GM21423 (cell line): ENCODE results near the gene STX4.
"Not testable (repeated sequence)": the region's sequence is repeated elsewhere in the genome, so short reads cannot be mapped to it uniquely, and the experiment has no call there.

Experiments used
- ATAC-seq: cut with Tn5 transposase; IDR thresholded peaks from one replicate; pipeline ENCODE4 v1.9.1; 2021; ENCODE audit warnings: mild to moderate bottlenecking, moderate library complexity; ENCODE audit not compliant: unreplicated experiment

Gene STX4

DNA sequence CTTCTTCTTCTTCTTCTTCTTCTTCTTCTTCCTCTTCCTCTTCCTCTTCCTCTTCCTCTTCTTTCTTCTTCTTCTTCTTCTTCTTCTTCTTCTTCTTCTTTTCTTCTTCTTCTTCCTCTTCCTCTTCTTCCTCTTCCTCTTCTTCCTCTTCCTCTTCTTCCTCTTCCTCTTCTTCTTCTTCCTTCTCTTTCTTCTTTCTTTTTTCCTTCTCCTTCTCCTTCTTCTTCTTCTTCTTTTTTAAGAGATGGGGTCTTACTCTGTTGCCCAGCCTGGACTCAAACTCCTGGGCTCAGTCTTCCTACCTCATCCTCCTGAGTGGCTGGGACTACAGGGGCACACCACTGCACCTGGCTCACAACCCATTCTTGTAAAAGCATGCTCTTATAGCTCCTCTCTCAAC lies 20.1 kb upstream of the STX4 start:
- ATAC-seq, result not testable (repeated sequence)

DNA sequence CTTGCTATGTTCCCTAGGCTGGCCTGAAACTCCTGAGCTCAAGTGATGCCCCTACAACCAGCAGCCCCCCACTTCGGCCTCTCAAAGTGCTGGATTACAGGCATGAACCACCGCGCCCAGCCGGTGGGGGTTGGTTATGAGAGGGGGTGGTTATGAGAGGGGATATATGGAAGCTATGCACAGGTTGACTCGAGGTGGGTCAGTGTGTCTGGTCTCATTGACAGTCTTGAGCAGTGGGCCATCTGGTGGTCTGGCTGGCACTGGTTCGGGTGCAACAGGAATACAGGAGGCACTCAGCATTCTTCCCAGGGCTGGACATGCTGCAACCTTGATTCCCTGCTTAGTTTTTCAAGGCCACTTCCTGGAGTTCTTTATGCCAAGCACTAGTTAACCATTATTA lies 17.3 kb upstream of the STX4 start:
- no peak for ATAC-seq

DNA sequence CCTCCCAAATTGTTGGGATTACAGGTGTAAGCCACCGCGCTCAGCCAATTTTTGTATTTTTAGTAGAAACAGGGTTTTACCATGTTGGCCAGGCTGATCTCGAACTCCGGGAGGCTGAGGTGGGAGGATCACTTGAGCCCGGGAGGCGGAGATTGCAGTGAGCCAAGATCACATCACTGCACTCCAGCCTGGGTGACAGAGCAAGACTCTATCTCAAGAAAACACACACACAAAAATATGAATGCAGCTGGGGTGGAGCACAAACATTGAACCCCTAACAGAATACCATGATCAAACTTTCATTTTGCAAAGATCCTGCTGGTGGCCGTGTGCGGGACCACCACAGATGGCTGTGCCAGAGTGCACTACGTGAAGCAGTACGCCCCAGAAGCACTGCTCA lies 15.6 kb upstream of the STX4 start:
- not testable (repeated sequence) for ATAC-seq

DNA sequence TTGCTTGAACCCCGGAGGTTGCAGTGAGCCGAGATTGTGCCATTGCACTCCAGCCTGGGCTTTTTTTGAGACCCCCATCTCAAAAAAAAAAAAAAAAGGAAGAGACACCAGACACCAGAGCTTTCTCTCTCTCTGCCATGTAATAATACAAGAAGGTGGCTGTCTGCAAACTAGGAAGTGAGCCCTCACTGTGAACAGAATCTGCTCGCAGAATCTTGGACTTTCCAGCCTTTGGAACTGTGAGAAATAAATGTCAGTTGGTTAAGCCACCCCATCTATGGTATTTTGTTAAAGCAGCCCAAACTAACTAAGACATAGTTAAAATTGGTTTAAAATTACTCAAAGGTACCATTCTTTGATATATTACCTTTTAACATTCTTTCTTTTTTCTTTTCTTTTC lies 12.8 kb upstream of the STX4 start:
- ATAC-seq, result no peak

DNA sequence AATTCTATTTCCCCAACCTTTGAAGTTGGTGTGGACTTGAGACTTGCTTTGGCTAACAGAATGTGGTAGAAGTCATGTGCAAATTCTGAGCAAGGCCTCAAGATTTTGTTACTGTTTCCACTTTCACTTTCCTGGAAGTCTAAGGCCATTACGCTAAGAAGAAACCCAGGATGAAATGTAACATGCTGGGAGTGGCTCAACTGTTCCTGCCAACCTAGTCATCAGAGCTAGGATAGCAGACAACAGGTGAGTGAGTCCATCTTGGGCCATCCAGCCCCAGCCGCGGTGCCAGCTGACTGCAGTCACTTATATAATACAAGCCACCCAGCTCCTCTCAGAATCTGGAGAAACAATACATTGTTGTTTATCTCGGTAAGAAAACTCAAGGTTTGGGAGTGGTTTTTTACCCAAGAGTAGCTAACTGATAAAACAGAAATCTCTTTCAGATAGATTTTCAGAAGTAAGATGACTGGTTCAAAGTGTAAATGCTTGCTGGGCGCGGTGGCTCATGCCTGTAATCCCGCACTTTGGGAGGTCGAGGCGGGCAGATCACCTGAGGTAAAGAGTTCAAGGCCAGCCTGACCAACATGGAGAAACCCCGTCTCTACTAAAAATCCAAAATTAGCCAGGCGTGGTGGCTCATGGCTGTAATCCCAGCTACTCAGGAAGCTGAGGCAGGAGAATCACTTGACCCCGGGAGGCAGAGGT lies 10.7 kb upstream of the STX4 start:
- no peak for ATAC-seq

DNA sequence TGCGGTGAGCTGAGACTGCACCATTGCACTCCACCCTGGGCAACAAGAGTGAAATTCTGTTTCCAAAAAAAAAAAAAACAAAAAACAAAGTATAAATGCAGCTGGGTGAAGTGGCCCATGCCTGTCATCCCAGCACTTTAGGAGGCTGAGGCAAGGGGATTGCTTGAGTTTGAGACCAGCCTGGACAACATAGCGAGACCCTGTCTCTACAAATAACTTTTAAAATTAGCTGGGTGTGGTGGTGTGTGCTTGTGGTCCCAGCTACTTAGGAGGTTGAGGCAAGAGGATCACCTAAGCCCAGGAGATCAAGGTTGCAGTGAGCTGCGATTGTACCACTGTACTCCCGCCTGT lies 10.1 kb upstream of the STX4 start:
- no peak for ATAC-seq

DNA sequence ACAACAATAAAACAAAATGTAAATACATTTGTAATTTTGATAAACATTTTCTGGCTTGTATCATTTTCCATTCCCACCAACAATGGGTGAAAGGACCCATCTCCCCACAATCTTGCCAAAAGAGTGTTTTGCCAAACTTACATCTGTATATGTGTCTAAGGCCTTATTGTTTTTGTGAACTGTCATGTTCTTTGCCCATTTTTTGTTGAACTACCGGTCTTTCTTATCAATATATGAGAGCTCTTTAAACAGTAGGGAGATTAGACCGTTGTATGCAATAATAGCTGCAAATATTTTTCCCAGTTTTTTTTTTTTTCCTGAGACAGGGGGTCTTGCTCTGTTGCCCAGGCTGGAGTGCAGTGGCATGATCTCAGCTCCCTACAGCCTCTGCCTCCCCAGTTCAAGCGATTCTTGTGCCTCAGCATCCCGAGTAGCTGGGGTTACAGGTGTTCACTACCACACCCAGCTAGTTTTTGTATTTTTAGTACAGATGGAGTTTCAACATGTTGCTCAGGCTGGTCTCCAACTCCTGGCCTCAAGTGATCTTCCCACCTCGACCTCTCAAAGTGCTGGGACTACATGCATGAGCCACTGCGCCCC lies 9.6 kb upstream of the STX4 start:
- no peak for ATAC-seq

DNA sequence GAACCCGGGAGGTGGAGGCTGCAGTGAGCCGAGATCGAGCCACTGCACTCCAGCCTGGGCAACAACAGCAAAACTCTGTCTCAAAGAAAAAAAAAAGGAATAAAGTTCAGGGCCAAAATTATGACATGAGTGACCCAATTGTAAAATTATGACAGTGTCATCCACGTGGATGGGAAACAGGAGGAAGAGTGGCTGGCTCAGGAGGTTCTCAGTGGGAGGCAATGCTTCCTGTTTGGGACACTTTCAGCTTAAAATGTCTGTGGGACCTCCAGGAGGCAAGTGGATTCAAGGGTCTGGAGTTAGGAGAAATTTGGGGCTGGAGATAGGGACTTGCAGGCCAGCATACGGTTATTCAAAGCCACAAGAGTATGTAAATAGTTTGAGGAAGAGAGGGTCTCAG lies 8.0 kb upstream of the STX4 start:
- ATAC-seq, result no peak

DNA sequence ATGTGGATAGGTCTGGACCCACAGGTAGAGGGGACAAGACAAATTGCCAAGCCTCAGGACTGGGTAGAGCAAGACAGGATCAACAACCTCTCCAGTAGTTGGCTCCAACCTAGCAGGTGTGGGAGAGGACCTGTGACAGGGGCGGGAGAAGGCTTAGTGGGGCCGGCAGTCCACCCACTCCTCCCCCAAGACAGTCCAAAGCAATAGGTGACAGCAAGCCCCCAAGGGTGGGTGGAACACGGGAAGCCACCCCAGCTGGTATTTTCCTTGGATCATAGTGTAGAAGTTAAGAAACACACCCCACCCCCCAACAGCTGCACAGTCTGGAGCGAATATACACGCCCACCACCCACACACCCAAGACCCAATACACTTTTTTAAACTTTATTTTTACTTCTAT lies 4.1 kb upstream of the STX4 start:
- ATAC-seq, result no peak

DNA sequence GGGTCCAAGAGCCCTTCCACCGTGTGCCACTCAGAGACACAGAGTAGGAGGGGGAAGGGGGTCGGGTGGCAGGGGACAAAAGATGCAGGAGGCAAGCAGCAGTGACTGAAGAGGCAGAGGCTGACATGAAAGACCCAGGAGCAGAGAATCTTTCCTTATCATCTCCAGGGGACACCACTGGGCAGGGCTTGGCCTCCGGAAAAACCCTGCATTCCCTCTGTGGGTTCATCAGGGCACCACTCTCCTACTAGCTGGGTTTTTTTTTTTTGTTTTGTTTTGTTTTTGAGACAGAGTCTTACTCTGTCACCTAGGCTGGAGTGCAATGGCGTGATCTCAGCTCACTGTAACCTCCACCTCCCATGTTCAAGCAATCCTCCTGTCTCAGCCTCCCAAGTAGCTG lies 2.1 kb upstream of the STX4 start:
- no peak for ATAC-seq

DNA sequence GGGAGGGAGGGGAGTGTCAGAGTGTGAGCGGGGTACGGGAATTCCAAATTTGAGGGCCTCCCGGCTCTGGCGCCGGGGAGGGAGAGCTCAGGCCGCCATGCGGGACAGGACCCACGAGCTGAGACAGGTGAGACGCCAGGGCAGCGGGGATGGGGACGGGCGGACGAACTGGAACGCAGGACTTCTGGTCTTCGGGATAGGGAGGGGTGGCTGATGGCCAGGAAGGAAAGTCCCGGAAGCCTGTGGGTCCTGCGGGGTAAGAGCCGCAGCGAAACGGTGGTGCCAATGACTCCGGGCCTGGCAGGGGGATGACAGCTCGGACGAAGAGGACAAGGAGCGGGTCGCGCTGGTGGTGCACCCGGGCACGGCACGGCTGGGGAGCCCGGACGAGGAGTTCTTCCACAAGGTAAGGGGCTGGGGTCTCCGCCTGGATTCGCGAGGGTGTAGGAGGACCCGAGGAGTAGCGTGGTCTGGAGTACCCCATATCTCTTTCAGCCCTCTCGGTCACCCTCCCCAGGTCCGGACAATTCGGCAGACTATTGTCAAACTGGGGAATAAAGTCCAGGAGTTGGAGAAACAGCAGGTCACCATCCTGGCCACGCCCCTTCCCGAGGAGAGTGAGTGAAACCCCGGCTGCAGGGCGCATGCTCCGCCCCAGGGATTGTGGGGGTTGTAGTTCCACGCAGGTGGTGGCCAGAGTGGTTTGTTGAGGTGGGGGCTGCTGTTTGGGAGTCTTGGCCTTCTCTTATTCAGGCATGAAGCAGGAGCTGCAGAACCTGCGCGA lies 543 bp downstream of the STX4 start:
- peak; percentile 40 for ATAC-seq

DNA sequence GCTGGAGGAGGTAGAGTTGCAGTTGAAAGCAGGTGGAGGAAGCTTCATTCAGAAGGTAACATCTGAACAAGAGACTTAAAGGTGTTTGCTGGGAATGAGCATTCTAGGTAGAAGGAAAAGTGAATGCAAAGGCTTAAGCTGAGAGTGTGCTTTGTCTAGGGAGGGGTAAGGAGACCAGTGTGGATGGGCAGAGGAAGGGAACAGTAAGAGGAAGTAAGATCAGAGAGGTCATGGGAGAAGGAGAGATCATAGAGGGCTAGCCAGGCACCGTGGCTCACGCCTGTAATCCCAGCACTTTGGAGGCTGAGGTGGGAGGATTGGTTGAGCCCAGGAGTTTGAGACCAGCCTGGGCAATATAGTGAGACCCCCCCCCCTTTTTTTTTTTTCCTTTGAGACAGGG lies 3.3 kb downstream of the STX4 start:
- no peak for ATAC-seq

DNA sequence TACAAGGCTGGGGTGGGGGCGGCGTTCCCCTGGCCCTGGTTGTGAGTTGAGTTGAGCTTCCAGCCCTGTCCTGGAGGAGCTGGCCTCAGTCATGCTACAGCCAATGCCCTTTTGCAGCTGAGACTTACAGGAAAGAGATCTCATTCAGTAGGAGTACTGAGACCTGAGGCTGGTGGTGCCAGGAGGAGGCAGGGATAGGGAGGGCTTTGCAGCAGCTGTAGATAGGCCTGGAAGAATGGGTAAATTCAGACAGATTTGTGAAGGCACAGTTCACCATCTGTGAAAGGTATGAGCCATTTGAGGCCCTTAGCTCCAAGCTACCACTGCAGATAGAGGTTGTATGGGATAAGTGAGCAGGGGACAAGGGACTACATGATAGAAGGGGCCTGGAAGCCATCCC lies 5.6 kb downstream of the STX4 start:
- no peak for ATAC-seq

DNA sequence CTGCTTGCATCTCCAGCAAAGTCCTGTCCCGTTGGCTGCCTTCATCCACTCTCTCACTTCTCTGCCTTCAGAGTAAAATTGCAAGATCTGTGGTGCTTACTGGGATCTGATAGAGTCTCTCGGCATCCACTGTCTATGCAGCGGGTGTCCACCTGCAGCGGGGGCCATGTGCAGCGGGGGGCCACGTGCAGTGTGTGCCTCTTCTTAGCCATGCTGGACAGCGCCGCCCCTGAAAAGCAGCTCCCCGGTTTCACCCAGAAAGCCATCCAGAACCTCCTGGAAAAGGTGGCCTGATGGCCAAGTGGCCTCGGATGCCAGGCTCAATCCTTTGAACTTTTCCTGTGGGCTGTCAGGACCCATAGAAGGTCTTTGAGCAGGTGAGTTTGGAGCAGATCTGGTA lies 9.5 kb downstream of the STX4 start:
- ATAC-seq, result no peak

DNA sequence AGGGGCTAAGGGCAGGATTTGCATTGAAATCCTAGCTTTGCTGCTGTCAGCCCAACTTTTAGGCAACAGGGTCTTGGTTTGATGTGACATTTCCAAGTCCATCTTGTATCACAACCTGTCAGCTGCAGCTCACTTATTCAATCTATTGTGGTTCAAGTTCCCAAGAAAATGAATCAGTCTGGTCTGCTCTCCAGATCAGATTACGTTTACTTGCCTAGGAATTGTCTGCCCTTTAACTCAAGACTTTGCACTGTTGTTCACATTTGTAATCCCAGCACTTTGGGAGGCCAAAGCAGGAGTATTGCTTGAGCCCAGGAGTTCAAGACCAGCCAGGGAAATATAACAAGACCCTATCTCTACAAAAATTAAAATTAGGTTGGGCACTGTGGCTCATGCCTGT lies 10.0 kb downstream of the STX4 start:
- ATAC-seq, result no peak

DNA sequence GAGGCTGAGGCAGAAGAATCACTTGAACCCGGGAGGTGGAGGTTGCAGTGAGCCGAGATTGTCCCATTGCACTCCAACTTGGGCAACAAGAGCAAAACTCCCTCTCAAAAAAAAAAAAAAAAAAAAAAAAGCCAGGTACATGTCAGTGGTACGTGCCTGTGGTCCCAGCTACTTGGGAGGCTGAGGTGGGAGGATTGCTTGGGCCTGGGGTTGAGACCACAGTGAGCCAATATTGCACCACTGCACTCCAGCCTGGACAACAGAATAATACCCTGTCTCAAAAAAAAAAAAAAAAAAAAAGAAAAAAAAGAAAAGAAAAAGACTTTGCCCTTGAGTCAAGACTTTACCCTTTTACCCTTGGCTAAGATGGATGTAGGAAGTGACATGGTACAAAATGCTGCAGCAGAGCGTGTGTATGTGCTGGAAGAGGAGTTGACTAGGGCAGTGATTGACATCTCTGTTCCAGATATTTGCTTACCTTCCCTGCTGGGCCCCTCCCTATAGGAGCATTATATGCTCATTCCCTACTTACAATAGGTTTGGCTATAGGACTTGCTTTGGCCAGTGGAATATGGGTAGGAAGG lies 10.6 kb downstream of the STX4 start:
- ATAC-seq, result no peak

DNA sequence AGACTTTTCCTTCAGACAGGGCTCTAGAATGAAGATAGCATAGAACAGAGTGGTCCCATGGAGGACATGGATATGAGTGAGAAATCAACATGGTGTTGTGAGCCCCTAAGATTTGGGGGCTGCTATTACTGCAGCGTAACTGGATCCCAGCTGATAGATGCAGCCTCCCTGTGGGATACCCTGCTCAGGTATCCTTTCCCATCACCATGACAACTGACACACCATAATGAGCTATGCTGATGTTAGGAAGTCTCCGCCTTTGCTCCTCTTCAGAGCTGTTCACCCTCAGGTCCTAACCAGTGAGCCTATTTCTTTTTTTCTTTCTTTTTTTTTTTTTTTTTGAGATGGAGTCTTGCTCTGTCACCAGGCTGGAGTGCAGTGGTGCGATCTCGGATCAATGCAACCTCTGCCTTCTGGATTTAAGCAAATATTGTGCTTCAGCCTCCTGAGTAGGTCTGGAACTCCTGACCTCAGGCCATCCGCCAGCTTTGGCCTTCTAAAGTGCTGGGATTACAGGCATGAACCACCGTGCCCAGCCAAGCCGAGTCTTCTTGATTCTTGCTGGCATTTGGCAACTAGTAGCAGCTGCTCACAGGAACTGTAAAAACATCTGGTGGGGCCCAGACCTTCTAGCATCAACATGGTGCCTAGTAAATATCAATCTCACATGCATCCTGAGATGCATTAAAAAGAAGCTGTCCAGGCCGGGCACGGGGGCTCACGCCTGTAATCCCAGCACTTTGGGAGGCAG lies 17.1 kb downstream of the STX4 start:
- ATAC-seq, result no peak

DNA sequence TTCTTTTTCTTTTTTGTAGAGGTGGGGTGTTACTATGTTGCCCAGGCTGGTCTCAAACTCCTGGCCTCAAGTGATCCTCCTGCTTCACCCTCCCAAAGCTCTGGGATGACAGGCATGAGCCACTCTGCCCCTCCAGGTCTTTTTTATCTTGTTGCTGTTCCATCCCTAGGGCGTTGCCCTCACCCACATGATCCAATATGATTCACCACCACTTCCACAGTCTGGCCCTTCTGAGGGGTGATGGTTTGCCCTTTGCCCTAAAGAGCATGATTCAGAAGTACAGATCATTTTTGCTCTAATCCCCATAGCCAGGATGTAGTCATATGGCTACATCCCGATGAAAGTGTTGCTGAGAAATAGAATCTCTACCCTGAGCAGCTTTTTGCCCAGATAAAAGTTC lies 18.8 kb downstream of the STX4 start:
- ATAC-seq, result no peak

DNA sequence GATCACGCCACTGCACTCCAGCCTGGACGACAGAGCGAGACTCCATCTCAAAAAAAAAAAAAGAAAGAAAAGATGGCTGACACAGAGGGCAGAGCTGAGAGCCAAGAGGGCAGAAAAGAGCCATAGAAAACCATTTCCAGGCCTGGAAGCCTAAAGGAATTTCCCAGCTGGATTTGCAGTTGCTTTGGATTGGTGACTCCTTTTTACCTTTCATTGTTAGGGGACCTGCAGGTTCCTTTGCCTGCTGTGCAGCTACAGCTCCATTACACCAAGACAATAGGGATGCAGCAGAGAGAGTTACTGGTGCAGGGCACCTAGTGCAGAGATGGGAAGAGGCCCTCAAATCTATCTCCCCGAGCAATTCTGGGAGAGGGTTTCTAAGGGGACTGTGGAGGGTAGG lies 22.3 kb downstream of the STX4 start:
- no peak for ATAC-seq

DNA sequence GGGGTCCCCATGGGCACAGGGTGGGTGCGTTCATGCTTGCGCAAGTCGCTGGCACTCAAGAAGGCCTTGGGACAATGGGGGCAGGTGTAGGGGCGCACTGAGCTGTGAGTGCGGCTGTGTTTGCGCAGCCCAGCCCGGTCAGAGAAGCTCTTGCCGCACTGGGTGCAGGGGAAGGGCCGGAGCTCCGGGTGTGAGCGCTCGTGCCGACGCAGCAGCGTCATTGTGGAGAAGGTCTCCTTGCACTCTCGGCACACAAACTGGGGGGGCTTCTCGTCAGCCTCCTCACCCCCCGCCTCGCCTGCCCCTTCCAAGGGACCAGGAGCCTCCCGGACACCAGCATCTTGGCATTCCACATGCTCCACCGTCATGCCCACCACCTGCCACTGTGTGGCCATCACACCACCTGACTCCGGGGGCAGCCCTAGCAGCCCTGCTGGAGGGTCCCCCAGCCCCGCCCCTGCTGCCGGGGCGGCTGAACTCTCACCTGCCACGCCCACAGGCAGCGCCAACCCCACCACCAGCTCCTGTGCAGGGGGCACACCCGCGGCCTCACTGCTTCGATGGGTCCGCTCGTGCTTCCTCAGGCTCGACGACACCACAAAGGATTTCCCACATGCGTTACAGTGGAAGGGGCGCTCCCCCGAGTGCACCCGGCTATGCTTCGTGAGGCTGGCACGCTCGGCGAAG lies 27.9 kb downstream of the STX4 start:
- no peak for ATAC-seq
